Activated CD8-positive, alpha-beta T cell treated with anti-CD3 and anti-CD28 coated beads, Interleukin-2, amount 10 ng/mL, durations not matched to agents 7 days and 5 days (primary cell): ENCODE measurements around the gene FBN1. TPM values are rescaled to one million over a fixed set of nuclear protein-coding genes. Genes with fewer than 3 reads are reported as not detected.

ENCODE experiments used
- ATAC-seq: fragments of 150-1000 bp; cut with Tn5 transposase; one replicate; pipeline ENCODE4 v1.10.0; 2021; ENCODE audit warnings: moderate library complexity
- CTCF ChIA-PET: fragments of 350-600 bp; sonication (Branson Sonifier 250); formaldehyde crosslinking; loops from one replicate; lab custom pipeline; 2021; ENCODE audit warnings: antibody characterized with exemption; lab: Charles Lee
- POLR2A ChIA-PET: fragments of 350-600 bp; sonication (Branson Sonifier 250); formaldehyde crosslinking; loops from one replicate; lab custom pipeline; 2021; ENCODE audit warnings: antibody characterized with exemption; lab: Charles Lee
- DNase-seq: peaks from one replicate; pipeline ENCODE4 v3.0.0-alpha.2; 2020
- H3K27ac Mint-ChIP-seq: one replicate; pipeline ENCODE4 v1.8.0; 2021; ENCODE audit warnings: mild to moderate bottlenecking, mixed read lengths
- H3K27me3 Mint-ChIP-seq: one replicate; pipeline ENCODE4 v1.8.0; 2021; ENCODE audit warnings: low read depth, mixed read lengths
- H3K36me3 Mint-ChIP-seq: one replicate; pipeline ENCODE4 v1.8.0; 2021; ENCODE audit warnings: low read depth, mixed read lengths
- H3K4me1 Mint-ChIP-seq: one replicate; pipeline ENCODE4 v1.8.0; 2021; ENCODE audit warnings: low read depth, mixed read lengths
- H3K4me3 Mint-ChIP-seq: one replicate; pipeline ENCODE4 v1.8.0; 2021; ENCODE audit warnings: mild to moderate bottlenecking, mixed read lengths
- H3K9me3 Mint-ChIP-seq: one replicate; pipeline ENCODE4 v1.8.0; 2022; ENCODE audit warnings: mixed read lengths; ENCODE audit not compliant: insufficient read depth
- total RNA-seq, 2 experiments: library from RNA; stranded (reverse); gene quantifications; one replicate each; pipeline ENCODE4 v1.2.3, GENCODE V29; 2021

Gene FBN1
- total RNA-seq, 2 experiments from 2014 or later: 0.81 to 1.3 TPM

DNA sequence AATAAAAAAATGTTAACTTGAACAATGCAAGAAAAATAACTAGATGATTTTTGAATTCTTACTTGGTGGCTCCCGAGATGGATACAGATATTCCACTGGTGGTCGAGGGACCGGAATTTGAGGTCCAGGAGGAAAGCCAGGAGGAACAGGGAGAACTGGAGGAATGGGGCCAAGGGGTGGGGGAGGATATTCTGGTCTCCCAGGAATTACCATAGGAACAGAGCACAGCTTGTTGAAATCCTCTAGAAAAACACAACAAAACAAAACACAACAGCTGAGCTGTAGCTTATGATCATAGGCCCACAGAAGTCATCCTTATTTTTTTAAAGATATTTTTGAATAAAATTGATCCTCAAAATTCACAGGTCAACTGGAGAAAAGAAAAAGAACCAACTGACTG, 129.4 kb downstream of the FBN1 start:
- no peaks in the 10 kb centered on the region for H3K27me3 Mint-ChIP-seq
- CTCF ChIA-PET: no interaction called here
- H3K36me3 Mint-ChIP-seq: no peaks in the 10 kb centered on the region
- no peak overlapping the region for H3K4me3 Mint-ChIP-seq
- ATAC-seq: no peak
- H3K27ac Mint-ChIP-seq: no peak overlapping the region
- H3K9me3 Mint-ChIP-seq: no peaks in the 10 kb centered on the region
- H3K4me1 Mint-ChIP-seq: no peaks in the 10 kb centered on the region
- POLR2A ChIA-PET: no interaction called here
- no peak for DNase-seq

DNA sequence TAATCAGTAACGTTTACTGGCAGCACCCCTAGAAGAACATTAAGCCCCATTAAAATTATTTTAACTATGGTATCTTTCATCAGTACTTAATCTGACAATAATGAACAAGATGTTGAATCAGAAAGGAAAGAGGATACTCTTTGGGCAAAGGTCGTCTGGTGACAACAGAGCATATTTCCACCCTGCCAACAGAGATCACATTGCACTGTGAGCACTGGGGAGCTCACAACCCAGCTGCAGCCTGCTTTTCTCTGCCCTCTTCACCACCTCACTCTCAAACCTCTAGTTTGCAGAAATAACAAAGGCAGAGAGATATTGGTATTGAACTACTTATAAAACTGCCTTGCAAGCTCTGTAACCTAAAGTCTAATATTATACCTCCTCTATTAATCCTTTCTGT, 130.0 kb downstream of the FBN1 start:
- Mint-ChIP-seq H3K27ac (no peak overlapping the region), H3K27me3 (no peaks in the 10 kb centered on the region), H3K9me3 (no peaks in the 10 kb centered on the region), H3K4me3 (no peak overlapping the region), H3K4me1 (no peaks in the 10 kb centered on the region), H3K36me3 (no peaks in the 10 kb centered on the region)
- no peak for ATAC-seq
- ChIA-PET POLR2A (no interaction called here), CTCF (no interaction called here)
- DNase-seq: no peak

DNA sequence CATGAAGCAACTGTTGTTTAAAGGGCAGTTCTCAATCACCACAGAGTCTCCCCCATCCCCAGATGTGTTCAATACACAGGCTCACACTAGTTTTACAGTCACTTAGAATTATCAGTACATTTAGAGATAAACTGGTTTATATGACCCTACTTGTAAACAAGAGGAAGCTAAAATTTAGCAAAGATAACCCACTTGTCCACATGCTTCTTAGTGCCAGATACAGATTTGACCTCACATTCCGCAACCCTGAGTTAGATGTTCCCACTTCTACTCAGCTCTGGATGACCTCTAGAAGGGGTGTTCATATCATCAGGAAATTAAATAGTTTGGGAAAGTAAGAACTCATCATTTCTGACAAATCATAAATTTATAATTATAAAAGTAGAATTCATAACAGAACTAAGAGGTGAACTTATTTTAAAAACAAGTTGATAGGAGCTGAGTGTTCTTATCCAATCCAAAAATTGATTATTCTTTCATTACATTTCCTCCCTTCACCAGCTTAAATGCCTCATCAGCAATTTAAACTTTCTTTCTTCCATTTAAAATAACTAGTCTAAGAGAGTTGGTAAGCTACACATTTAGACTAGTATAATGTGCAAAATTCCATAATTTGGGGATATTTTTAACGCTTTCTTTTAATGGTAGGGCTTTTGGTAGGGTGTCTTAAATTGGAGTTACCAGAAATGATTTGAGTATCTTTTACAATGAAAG, 131.2 kb downstream of the FBN1 start:
- ChIA-PET CTCF (no interaction called here), POLR2A (no interaction called here)

DNA sequence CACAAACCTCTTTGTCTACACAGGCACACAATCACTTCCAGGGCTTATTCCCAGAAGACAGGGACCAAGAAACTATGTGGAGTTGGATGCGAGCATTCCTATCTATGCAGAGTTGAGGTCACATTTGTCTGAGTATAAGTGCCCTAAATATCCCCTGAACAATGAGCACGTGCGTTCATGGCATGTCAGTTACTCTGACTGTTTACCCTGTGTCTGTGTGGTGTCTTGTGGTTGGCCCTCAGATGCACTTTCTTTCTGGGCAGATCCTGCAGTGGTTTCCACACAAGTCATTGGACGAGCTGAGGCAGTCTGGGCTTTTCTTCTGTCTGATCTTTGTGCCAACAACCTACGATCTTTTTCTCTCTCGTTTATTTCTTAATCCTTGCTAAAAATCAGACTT, 134.5 kb downstream of the FBN1 start:
- Mint-ChIP-seq H3K36me3 (no peaks in the 10 kb centered on the region), H3K27ac (no peak overlapping the region), H3K4me1 (no peaks in the 10 kb centered on the region), H3K4me3 (no peak overlapping the region), H3K27me3 (peaks cover 2% of the 10 kb centered on the region), H3K9me3 (no peaks in the 10 kb centered on the region)
- DNase-seq (no peak), ATAC-seq (no peak)
- POLR2A ChIA-PET: no interaction called here
- CTCF ChIA-PET: interaction anchor here (0.7 kb wide), 1 partner anchor 79 kb away, joined by 4 read pairs; no protein-coding TSS in a partner anchor

More for the DNA sequence above, 131.2 kb downstream of the FBN1 start:
- no peaks in the 10 kb centered on the region for H3K27me3 Mint-ChIP-seq
- no peak for ATAC-seq
- H3K27ac Mint-ChIP-seq: no peak overlapping the region
- H3K4me3 Mint-ChIP-seq: no peak overlapping the region
- H3K9me3 Mint-ChIP-seq: no peaks in the 10 kb centered on the region
- H3K4me1 Mint-ChIP-seq: no peaks in the 10 kb centered on the region
- no peaks in the 10 kb centered on the region for H3K36me3 Mint-ChIP-seq
- DNase-seq: no peak

DNA sequence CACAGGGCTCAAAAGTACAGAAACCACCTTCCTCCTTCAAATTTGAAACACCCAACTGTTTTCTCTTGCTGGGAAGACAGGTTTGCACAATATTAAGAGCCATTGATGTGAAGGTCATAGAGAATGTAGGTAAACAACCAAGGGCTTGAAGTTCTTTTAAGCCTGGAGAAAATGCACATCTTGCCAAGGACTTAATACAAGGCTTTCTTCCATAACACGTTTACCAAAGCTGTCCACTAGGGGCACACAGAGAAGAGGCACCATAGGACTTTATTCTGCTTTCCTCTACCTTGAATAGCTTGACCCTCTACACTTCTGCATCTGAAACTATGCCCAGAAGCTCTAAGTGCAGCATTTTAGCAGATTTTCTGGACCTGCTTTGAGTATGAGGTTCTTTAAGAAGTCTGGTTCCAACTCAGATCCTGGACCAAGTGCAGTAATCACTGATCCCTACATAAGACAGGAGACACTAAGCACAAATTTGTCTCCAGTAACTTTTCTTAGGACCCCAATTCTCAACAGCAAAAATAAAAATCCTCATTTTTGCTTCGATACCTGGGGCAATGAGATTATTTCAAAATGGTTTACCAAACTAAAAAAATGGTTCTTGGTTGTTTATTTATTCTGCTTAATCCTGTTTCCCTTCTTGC, 138.0 kb downstream of the FBN1 start:
- CTCF ChIA-PET: interaction anchor here (0.9 to 1.7 kb wide), 6 partner anchors 10 to 149 kb away, joined by 3 to 5 read pairs (median 4); no protein-coding TSS in a partner anchor
- ATAC-seq: no peak
- Mint-ChIP-seq H3K36me3 (no peaks in the 10 kb centered on the region), H3K27me3 (peaks cover 2% of the 10 kb centered on the region), H3K9me3 (no peaks in the 10 kb centered on the region), H3K27ac (no peak overlapping the region), H3K4me3 (no peak overlapping the region), H3K4me1 (no peaks in the 10 kb centered on the region)
- DNase-seq: peak; percentile 27
- POLR2A ChIA-PET: no interaction called here

DNA sequence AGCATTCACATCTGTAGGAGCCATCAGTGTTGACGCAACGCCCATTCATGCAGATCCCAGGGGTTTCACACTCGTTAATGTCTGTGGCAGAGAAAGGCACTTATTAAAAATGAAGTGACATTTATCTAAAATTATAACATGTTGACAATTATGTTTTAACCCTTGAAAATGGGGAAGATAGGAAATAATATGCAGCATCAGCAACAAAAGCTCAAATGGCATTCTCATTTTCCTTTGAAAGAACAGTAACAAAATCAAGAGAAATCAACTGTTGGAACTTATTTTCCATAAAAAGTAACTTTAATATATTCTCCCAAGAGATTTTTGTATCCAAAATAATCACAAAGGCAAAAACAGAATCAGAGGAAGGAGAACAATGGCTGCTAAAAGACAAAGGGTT, 140.4 kb downstream of the FBN1 start:
- H3K4me1 Mint-ChIP-seq: no peaks in the 10 kb centered on the region
- H3K4me3 Mint-ChIP-seq: no peak overlapping the region
- H3K36me3 Mint-ChIP-seq: no peaks in the 10 kb centered on the region
- CTCF ChIA-PET: no interaction called here
- POLR2A ChIA-PET: no interaction called here
- peaks cover 2% of the 10 kb centered on the region for H3K27me3 Mint-ChIP-seq
- H3K9me3 Mint-ChIP-seq: no peaks in the 10 kb centered on the region
- ATAC-seq: no peak
- H3K27ac Mint-ChIP-seq: no peak overlapping the region
- DNase-seq: no peak

DNA sequence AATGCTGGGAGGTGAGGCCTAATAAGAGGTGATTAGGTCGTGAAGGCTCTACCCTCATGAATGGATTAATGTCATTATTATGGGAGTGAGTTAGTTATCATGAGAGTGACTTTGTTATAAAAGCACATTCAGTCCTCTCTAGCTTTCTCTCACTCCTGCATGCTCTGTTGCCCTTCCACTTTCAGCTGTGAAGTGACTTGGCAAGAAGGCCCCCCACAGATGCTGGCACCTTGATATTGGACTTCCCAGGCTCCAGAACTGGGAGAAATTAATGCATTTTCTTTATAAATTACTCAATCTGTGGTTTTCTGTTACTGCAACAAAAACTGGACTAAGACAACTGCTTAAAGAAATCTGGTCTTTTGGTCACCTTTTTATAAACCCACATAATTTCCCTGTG, 144.3 kb downstream of the FBN1 start:
- ATAC-seq (no peak), DNase-seq (no peak)
- Mint-ChIP-seq H3K9me3 (no peaks in the 10 kb centered on the region), H3K4me3 (no peak overlapping the region), H3K27me3 (no peaks in the 10 kb centered on the region), H3K36me3 (no peaks in the 10 kb centered on the region), H3K27ac (no peak overlapping the region), H3K4me1 (no peaks in the 10 kb centered on the region)
- POLR2A ChIA-PET: no interaction called here
- CTCF ChIA-PET: no interaction called here

DNA sequence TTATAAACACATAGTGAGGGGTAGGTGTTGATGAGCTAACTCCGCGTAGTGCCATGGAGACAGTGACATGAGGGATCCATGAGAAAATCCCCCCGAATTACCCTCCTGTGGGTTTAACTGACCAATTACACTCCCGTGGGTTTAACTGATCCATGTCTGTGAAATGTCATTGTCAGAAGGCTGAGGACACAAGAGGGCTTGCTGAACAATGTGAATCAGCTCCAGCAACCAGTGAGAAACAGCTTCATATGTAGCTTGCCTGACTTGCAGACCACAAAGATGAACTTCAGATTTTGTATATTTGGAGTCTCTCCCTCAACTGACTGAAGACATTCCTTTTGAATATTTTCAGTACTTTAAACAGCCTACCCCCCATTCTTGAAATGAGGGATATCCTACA, 144.9 kb downstream of the FBN1 start:
- DNase-seq (no peak), ATAC-seq (no peak)
- ChIA-PET CTCF (no interaction called here), POLR2A (no interaction called here)
- Mint-ChIP-seq H3K4me3 (no peak overlapping the region), H3K9me3 (no peaks in the 10 kb centered on the region), H3K36me3 (no peaks in the 10 kb centered on the region), H3K27me3 (no peaks in the 10 kb centered on the region), H3K27ac (no peak overlapping the region), H3K4me1 (no peaks in the 10 kb centered on the region)

DNA sequence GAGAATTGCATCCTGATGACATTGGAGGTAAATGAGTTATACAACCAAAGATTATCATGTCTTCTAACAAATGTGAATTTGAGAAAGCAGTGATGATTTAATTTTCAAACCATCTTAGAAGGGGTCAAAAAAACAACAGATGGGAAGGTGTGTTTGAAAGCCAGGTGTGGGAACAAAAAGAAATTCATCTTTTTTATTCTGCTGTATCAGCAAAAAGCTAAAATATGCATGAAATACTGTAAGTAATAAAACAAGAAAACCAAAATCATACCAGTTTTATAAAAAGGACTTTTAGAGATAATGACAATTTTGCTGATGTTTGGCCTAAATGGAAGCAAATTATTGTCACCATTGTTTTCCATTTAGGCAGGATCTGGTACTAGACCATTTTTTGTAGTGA, 145.5 kb downstream of the FBN1 start:
- ATAC-seq (no peak), DNase-seq (no peak)
- H3K4me3 Mint-ChIP-seq: no peak overlapping the region
- no peaks in the 10 kb centered on the region for H3K9me3 Mint-ChIP-seq
- no peak overlapping the region for H3K27ac Mint-ChIP-seq
- no peaks in the 10 kb centered on the region for H3K36me3 Mint-ChIP-seq
- ChIA-PET CTCF (no interaction called here), POLR2A (no interaction called here)
- H3K4me1 Mint-ChIP-seq: no peaks in the 10 kb centered on the region
- H3K27me3 Mint-ChIP-seq: no peaks in the 10 kb centered on the region

DNA sequence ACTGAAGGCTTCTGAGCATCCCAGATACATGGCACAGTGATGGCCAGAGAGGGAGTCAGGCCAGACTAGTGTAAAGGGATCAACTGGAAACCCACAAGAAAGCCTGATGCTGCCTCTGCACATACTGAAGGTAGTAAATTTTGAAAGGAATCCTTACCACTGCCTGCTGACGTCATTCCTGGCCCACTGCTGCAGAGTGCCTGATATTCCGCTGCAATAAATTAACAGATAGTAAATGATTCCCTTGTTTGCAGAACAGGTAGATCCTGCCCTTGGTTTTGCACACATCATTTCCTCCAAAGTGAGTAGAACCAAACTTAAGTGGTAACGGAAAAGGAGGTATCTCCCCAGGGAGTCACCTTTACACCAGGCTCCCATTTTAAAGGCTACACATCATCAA, 146.7 kb downstream of the FBN1 start:
- Mint-ChIP-seq H3K9me3 (no peaks in the 10 kb centered on the region), H3K27ac (no peak overlapping the region), H3K27me3 (no peaks in the 10 kb centered on the region), H3K4me1 (no peaks in the 10 kb centered on the region), H3K4me3 (no peak overlapping the region), H3K36me3 (no peaks in the 10 kb centered on the region)
- ChIA-PET POLR2A (no interaction called here), CTCF (no interaction called here)
- ATAC-seq: no peak
- DNase-seq: no peak

DNA sequence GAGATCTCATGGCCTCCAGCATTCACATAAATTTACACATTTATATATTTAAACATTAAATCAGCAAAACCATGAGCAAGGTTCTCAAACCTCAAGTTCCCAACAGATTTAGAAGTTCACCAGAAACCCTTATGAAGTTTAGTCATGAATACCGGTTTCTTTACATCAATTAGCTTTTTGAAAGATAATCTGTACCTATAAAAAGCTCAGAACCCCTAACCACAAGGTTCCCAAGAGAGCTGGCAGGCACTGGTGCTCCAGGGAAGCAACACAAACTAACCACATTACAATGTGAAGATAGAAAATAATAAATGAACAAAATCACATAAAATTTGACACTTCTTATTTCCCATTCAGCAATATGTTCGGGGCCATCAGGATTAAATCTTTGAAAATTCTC, 150.9 kb downstream of the FBN1 start:
- H3K27ac Mint-ChIP-seq: no peak overlapping the region

DNA sequence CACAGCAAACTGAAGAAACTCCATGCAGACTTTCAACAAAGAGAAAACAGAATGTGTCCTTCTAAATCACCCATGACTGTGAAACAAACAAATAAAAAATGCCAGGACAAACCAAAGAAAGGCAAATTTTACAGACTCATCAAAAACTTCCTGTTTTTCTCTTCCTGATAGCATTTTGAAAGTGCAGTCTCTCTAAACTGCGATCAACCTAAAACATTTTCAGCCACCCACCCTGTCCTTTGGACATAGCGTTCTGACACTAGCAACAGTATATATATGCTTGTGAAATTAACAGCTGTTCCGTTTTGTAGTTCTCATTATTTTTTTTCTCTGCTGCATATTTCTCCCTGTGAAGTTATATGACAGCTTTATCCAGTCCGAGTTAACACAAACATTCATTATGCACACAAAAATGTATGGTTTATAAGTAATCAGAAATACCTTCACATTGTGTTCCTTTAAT, 151.7 kb downstream of the FBN1 start:
- CTCF ChIA-PET: no interaction called here
- POLR2A ChIA-PET: no interaction called here
- H3K4me3 Mint-ChIP-seq: no peak overlapping the region
- DNase-seq: no peak
- no peaks in the 10 kb centered on the region for H3K27me3 Mint-ChIP-seq
- no peaks in the 10 kb centered on the region for H3K4me1 Mint-ChIP-seq
- no peaks in the 10 kb centered on the region for H3K36me3 Mint-ChIP-seq
- no peak overlapping the region for H3K27ac Mint-ChIP-seq
- H3K9me3 Mint-ChIP-seq: no peaks in the 10 kb centered on the region
- no peak for ATAC-seq

More for the DNA sequence above, 150.9 kb downstream of the FBN1 start:
- Mint-ChIP-seq H3K4me3 (no peak overlapping the region), H3K27me3 (no peaks in the 10 kb centered on the region), H3K4me1 (no peaks in the 10 kb centered on the region), H3K36me3 (no peaks in the 10 kb centered on the region), H3K9me3 (no peaks in the 10 kb centered on the region)
- ChIA-PET POLR2A (no interaction called here), CTCF (no interaction called here)
- ATAC-seq: no peak
- DNase-seq: no peak
